Stimulated activated naive CD4-positive, alpha-beta T cell (primary cell): Measurements from ENCODE around the gene CDR2L.

Experiments
- DNase-seq, 6 experiments: peaks; one replicate each; lab custom pipeline; 2025; lab: John Stamatoyannopoulos, UW

CDR2L gene

DNA sequence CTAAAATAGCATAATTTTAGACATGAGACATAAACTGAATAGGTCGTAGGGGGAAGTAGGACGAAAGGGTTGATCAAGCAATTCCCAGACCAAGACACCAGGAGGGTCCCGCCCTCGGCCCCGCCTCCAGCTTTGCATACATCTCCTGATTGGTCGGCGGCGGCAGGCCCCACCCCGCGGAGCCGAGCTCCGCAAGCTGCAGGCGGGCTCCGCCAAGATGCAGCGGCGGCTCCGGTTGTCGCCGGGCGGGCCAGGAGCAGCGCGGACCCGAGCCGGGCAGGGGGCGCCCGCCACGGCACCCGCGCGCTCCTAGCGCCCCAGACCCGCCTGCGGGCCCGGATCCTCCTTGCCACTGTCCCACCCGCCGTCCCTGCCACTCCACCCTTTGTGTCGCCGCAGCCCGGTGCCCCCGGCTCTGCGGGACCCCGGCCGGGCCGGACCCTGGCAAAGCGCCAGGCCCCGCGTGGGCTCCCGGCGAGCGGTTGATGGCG, at the start of gene CDR2L:
TSS of gene CDR2L (plus strand) at position 215 of the 491 bp plus-strand sequence. CDS start 412 bp downstream, outside the sequence.
- DNase-seq: peak; percentile 77 to 93 (median 88)

GRCh38 chr17:74938194-74938950, 49.1 kb upstream of the CDR2L start:
- no peak for DNase-seq

- DNase-seq: no peak
Observed at GRCh38 chr17:74939534-74939933, 47.9 kb upstream of the CDR2L start.

DNA sequence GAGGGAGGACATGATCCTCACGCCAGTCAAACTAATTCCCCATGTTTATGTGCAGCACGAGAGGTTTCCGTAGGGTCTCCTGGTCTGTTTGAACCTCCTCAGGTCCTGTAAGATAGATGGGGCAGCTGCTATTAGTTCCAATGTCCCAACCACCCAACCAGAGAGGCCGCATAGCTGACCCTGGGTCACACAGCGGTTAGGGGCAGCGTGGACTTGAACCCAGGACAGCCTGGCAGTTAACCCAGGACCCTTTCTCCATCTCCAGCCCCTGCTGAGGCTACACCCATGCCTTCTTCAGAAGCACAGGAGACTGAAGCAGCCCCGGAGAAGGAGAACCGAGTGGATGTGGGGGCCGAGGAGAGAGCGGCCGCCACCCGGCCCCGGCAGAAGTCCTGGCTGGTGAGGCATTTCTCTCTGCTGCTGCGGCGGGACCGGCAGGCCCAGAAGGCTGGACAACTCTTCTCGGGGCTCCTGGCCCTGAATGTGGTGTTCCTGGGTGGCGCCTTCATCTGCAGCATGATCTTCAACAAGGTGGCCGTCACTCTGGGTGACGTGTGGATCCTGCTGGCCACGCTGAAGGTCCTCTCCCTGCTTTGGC, 46.2 kb upstream of the CDR2L start:
- no peak for DNase-seq

DNA sequence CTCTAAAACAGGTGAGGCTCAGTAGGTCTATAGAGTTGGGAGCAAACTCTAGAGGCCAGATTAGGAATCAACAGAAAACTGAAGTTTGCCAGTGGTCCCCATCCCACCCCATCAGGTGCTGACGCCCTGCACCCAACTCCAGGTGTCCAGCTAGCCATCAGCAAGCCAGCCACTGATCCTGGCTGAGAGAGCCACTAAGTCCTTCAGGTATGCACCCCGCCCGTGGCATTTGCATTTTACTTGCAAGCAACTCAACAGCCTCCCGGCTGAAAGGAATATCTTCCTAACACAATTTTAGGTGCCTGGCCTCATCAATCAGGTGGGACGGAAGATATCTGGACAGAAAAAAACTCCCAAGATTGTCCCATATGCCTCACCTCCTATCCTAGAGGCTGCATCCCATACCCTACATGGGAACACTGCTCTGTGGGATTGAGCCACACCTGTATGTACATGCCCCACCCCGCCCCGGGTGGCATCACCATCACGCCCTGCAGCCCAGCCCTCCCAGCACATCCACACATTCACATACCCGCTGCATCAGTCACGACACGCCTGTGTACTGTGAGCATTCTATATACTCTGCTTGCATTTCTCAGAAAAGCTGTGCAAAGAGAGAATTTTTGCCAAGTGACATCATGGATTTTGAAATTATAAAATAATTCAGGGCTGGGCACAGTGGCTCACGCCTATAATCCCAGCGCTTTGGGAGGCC, 43.5 kb upstream of the CDR2L start:
- DNase-seq: no peak

GRCh38 chr17:74945543-74945942, 41.9 kb upstream of the CDR2L start:
- DNase-seq: no peak

GRCh38 chr17:74946641-74947040, 40.8 kb upstream of the CDR2L start:
- DNase-seq: no peak

- DNase-seq: no peak
Observed at GRCh38 chr17:74947041-74947754, 40.2 kb upstream of the CDR2L start.

DNA sequence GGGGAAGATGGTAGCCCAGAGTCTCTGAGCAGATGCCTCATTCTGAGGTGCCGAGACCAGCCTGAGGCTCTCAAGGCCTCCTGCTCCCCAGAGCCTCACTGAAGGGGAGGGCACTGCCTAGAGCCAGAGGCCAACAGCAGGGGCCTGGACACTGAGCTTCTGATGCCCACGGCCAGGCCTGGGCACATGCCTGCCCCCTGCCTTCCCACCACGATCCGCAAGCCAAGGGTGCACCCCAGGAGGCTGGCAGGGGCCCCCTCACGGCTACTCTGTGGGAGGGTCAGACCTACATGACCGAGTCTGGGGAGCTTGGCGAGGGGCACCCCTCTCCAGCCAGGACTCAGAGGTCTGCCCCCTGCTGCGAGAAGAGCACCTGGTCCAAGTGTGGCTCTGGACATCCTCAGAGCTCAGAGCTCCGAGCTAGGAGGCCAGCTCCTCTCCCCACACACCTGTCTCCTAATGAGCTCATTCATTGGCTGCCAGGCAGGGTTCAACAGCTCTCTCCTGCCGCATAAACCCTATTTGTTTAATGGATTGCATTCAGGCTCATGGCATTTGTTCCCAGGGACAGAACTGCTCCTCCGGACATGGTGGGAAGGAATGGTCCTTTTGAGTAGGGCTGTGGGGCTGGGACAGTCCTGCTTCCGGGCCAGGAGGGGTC, 37.8 kb upstream of the CDR2L start:
- DNase-seq: no peak

GRCh38 chr17:74950207-74950606, 37.2 kb upstream of the CDR2L start:
- no peak for DNase-seq

- DNase-seq: no peak
Observed at GRCh38 chr17:74951065-74951464, 36.4 kb upstream of the CDR2L start.

DNA sequence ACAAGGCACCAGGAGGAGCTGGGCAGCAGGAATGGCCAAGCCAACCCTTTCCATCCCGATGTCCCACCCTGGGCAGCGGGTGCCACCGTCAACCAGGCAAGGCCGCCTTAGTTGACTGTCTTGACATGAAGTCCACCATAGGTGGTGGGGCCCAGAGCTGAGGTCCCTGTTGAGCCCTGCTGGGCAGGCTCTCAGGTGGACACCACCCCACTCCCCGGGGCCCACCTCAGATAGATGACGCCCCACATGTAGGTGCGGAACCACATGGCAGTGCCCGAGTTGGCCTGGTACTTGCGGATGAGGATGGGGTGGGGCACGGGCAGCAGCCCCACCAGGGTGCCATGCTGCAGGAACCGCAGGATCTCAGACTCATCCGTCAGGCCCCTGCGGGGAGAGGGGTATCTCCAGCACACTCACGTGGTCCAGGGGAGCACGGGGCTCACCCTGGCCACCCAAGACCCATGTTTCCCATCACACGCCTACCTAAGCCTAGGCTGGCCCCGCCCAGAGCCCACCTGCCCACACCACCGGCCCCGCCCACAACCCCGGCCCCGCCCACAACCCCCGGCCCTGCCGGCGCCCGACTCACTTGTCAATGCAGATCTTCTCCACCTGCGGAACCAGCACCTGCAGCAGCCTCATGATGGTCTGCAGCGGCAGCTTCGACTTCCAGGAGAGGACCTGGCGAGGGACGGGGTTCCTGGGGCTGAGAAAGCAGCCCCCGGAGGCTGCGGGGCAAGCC, 35.6 kb upstream of the CDR2L start:
- DNase-seq: no peak

- DNase-seq: no peak
Observed at GRCh38 chr17:74952431-74953133, 34.9 kb upstream of the CDR2L start.

GRCh38 chr17:74953134-74953687, 34.2 kb upstream of the CDR2L start:
- no peak for DNase-seq

DNA sequence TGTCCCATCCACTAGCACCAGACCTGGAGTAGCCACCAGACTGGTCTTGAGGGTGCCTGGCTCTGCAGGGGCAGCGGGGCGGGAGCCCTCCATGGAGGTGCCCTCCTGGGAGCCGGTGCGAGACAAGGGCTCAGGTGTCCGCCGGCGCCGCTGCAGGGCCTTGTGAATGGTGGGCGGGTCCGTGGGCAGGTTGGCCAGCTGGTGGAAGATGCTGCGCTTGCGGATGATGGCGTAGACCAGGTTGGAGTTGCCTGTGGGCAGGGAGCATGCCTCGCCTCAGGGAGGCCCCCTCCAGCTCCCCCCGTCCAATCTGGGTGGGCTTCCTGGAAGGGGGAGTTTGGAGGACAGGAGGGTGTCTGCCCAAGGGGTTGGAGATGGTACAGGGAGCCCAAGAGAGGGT, 33.3 kb upstream of the CDR2L start:
- no peak for DNase-seq

- DNase-seq: no peak
Observed at GRCh38 chr17:74954665-74955421, 32.6 kb upstream of the CDR2L start.

GRCh38 chr17:74956093-74956492, 31.3 kb upstream of the CDR2L start:
- no peak for DNase-seq

DNA sequence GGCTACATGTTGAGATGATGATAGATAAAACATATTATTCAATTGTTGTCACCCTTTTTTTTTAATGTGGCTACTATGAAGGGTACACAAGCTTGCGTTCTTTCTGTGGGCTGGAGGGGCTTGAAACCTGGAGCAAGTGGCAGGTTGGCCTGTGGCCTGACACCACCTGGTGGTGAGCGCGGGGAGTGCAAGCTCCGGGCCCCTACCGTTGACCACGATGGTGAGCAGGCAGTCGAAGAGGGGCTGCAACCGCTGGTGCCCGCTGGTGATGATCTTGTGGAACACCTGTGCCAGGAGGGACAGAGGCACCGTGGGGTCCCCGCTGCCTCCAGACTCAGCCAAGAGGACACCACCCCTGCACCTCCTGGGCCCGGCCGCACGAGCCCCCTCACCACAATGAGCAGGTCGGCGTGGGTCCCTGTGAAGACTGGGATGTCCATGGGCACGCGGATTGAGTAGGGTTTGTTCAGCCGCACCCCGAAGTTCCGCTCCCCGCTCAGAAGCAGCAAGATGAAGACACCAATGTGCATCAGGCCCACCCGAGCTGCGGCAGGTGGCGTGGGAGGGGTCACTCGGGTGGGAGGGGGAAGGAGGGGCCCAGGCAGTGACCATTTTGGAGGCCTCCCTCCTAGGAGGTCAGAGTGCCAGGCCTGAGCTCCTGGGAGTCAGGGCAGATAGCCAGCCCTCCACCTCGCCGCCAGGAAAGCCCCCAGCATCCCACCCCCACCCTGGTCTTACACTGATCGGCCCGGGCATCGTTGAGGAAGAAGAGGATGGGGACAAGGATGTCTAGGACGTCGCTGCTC, 29.3 kb upstream of the CDR2L start:
- DNase-seq: peak; percentile 41 to 78 (median 66)
